Brain pericyte (primary cell): ENCODE data around the gene SDF4.

Source experiments
- DNase-seq: peaks from one replicate; pipeline ENCODE4 v3.0.0-alpha.2; 2012; ENCODE audit warnings: low read depth, low spot score

Gene SDF4

DNA sequence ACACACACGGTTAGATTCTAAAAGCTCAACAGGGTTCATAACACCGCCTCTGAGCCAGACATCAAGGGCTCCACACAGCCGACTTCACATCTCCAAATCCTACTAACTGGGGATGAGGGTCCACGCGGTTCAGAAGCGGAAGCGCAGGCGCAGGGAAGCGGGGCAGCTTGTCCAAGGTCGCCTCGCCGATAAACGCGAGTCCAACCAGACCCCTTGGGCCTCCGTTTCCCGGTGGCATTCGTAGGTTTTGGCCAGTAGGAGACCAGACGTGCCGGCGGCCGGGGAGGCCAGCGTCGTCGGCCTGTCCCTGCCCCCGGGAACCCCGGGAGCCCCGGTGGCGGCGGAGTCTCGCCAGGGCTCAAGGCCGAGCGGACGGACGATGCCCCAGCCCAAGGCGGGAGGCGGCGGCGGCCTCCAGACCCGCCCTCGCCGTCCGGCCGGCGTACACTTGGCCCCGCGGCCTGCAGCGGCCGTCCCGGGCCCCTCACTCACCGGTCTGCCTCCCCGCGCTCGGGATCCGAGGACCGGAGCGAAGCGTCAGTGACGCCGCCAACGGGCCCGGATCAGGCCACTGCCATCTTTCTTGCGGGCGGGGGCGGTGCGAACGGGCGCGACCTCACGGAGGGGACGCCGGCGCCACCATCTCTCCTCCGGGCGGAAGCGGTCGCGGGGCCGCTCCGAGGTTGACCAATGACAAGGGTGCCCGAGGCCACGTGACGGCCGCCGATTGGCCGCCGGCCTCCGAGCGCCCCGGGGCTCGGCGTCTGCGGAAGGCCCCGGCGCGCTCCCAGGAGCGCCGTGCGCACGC is at the start of gene SDF4:
Gene SDF4, minus strand, starts transcription at position 602 of the 808 bp plus-strand sequence. CDS start 3,229 bp downstream, outside the sequence.
- DNase-seq: peak; percentile 89

DNA sequence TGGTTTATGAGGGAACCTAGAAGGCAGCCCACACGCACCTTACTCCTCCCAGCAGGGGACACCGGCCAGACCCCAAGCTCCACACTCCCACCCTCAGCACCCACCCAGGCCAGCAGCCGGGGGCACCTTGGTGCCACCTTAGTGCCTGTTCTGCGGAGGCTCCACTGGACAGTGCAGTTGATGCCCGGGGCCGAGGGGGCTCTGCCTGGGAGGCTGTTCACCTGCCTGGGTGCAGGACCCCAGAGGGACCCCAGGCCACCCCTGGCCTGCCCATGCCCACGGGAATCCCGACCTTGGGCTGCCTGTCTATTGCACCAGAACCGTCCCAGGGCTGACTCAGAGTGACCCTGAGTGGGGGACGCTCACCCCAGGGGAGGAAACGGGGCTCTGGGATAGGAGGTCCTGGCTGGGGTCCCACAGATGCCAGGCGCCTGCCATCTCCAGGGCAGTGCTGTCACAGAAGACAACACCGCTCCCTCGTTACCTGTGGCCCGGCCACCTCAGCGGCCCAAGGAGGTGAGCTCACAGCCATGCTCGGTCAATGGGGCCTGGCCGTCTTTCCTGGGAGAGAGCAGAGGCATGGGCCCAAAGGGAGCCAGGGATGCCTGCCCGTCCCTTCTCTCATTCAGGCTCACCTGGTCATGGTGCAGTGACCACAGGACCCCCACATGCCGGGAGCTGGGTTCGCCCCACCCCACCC is 49.1 kb upstream of the SDF4 start:
- DNase-seq: no peak

DNA sequence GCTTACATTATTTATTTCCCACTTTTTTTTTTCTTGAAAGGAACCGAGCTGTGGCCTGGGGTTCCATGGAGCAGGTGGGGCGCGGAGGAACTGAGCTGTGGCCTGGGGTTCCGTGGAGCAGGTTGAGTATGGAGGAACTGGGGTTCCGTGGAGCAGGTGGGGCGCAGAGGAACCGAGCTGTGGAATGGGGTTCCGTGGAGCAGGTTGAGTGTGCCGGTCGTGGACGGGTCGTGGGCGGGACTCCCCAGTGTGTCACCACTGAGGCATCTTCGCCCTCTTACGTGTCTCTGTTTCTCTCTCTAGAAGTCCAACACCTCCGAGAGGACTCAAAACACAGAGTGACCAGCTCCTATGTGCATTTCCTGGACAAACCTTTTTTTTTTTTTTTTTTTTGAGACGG is 47.2 kb upstream of the SDF4 start:
- no peak for DNase-seq

- DNase-seq: no peak
Observed at GRCh38 chr1:1278620-1279019, 46.8 kb upstream of the SDF4 start.

GRCh38 chr1:1275836-1276235 is 44.0 kb upstream of the SDF4 start:
- no peak for DNase-seq

DNA sequence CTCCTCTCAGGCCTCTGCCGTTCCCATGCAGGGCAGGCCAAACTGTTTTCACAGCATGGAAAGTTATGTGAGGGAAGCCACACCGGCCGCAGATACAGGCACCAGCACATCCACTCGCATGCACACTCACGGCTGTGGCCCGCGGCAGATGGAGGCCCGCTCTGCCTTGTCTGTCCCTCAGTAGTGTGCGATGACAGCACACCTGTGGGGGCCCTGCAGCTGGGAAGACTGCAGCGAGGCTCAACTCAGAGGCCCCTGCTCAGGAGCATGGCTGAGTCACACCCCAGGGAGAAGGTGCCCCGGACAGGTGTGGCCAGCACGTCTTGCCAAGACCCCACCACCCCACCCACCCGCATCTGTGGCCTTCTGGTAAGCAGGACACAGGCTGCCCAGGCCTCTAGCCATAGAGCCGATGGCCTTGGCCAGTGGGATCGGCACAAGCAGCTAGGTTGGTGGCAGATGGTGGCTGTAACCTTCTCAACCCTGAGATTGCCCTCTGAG is 43.2 kb upstream of the SDF4 start:
- no peak for DNase-seq

- no peak for DNase-seq
Observed at GRCh38 chr1:1274299-1274930, 42.6 kb upstream of the SDF4 start.

DNA sequence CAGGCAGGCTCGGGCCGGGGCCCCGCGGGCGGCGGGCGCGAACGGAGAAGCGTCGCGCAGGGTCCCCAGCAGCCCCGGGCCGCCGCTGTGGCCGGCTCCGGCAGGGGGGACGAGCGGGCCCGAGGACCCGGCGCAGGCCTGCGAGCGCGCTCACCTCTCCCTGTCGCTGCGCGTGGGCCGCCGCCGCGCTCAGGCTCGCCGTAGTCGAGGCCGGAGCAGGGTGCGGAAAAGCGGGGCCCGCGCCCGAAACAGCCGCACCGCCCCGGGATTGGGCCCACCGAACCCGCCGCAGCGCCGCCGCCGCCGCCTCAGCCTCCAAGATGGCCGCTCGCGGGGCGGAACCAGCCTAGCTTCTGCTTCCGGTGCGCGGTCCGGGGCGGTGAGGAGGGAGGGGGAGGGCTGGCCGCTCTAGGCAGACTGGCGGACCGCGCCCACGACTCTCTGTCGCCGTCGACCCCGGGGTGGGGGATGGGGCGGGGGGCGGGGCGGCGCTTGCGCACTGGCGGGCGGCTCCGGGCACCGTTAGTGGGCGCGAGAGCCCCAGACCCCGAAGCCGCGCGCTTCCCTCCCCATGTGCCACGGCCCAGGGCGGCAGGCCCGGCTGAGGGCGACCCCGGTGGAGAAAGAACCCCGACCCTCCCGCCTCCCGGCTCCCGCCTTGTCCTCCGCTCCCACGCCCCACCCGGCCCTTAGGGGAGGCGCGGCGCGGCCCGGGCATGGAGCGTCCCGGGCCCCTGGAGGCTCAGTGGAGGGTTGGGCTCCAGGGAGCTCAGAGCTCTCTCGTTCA is 41.9 kb upstream of the SDF4 start, which contains the start of gene UBE2J2:
Gene UBE2J2, minus strand, starts transcription at position 343 of the 787 bp plus-strand sequence. CDS start 5,862 bp downstream, outside the sequence.
- peak; percentile 47 for DNase-seq

DNA sequence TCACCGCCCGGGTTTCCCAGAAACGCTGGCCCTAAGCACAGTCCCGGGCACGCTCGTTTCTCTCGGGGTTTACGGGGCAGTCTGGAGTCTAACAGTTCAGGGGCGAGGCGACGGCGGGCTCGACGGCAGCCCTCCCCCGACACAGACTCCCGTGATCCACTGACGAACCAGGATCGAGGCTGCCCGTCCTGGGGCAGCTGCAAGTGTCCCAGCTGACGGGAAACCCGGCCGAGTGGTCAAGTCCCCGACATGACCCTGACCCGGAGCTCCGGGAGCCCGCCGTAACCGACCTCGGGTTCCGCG is 41.4 kb upstream of the SDF4 start:
- DNase-seq: no peak

- no peak for DNase-seq
Observed at GRCh38 chr1:1272341-1273208, 40.8 kb upstream of the SDF4 start.

GRCh38 chr1:1270813-1271212 is 39.0 kb upstream of the SDF4 start:
- no peak for DNase-seq

- DNase-seq: no peak
Observed at GRCh38 chr1:1268284-1268682, 36.5 kb upstream of the SDF4 start.

- no peak for DNase-seq
Observed at GRCh38 chr1:1267488-1268283, 35.9 kb upstream of the SDF4 start.

DNA sequence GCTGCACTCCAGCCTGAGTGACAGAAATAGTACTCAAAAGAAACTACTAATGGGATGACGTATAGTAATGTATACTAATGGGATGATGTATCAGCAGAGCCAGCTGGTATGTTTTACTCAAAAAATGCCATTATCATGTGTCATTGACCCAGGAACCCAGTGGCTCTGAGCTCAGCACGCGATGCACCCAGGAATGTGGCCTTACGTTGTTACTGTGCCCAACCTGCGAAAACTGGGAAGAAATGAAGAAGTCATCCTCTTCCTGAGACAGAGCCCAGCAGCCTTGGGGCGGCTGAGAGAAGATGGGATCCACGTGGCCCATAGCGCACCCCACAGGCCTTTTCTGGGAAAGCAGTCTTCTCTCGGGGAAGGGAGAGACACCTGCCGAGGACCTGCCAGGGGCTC is 33.1 kb upstream of the SDF4 start:
- DNase-seq: peak; percentile 44

GRCh38 chr1:1264026-1264425 is 32.2 kb upstream of the SDF4 start:
- no peak for DNase-seq

DNA sequence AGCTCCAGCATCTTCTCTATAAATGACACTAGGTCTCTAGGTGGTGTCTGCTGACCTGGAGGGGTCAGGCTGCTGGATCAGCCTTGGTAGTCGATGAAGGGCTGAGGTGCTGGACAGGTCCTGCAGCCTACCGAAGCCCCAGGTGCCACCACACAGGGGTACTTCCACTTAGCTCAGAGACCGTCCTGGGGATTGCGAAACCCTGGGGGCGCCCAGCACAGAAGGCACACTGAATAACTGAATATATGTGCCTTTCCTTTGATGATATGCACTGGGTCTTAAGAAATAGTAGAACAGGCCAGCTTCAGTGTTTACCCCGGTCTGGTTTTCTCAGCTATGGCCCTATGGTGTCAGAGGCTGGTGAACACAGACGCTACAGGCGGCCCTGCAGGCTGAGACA is 31.0 kb upstream of the SDF4 start:
- no peak for DNase-seq

GRCh38 chr1:1262071-1262470 is 30.3 kb upstream of the SDF4 start:
- no peak for DNase-seq

- DNase-seq: no peak
Observed at GRCh38 chr1:1260843-1261560, 29.2 kb upstream of the SDF4 start.

GRCh38 chr1:1259951-1260600 is 28.3 kb upstream of the SDF4 start:
- no peak for DNase-seq
